HG03280 (cell line): ENCODE measurements around the gene PLCG1.
"Not testable (repeated sequence)": the region's sequence is repeated elsewhere in the genome, so short reads cannot be mapped to it uniquely, and the experiment has no call there.

Experiments used
- ATAC-seq: cut with Tn5 transposase; IDR thresholded peaks from one replicate; pipeline ENCODE4 v1.9.1; 2021; ENCODE audit warnings: mild to moderate bottlenecking, moderate library complexity; ENCODE audit not compliant: unreplicated experiment

Gene PLCG1

DNA sequence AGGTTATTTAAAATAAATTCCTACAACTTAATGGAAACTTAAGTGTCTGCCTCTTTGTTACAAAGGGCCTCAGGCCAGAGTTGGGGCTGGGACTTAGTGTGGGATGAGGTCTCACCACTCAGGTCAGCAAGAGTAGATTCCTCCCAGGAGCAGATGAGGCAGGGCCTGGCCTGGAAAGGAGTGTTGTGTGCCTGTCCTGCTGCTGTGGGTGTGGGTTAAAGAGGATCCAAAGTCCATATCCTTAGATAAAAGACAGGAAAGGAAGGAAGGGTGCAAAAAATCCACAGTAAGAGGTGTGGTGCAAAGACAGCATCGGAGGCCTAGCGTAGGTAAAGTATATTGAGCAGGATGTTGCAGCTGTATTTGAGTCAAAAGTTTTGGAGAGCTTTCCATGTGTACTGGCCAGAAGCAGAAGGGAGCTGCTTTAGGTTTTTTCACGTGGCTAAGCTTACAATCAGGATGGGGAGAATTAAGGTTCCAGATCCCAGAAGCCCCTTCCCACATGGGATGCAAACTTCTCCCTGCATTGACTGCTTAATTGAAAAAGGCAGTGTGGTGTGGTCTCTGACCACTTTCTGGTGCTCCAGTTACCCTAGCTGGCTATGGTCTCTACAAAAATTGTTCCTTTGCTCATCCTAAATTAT lies 12.8 kb upstream of the PLCG1 start:
- ATAC-seq, result no peak

DNA sequence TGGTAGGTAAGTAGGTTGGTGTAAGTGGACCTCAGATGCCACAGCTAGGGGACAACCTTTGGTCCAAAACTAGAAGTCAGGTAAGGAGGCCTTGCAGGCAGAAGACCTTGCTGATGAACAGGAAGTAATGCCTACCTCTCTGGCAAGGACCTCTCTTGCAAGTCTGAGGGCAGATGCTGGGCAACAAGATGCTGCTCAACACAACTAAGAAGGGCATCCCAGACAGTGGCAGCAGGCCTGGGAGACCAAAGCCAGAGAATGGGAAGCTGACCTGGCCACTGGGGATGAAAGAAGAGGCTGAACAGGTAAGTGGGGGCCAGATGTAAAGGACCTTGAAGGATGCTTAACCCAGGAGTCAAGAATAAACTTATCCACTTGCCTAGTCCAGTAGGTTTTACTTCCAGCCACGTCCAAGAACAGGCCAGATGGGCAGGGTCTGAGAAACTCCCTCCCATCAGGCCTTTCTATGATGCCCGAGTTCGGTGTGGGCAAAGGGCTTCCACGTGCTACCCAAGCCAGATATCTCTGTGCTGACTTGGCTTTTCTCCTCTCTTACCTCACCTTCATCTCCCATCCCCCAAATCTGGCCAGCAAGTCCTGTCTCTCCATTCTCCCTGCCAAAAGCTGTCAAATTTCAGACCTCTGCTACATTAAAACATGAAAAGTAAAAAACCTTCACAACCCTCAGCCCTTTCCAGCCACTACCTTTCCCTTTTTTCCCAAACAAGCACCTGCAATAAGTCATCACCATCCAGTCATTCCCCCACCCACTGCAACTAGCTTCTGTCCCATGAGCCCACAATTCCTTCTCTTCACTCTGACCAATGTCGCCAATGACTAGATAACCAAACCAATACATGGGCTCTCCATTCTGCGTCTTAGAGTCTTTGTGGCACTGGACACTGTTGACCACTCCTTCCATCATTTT lies 11.5 kb upstream of the PLCG1 start:
- no peak for ATAC-seq

DNA sequence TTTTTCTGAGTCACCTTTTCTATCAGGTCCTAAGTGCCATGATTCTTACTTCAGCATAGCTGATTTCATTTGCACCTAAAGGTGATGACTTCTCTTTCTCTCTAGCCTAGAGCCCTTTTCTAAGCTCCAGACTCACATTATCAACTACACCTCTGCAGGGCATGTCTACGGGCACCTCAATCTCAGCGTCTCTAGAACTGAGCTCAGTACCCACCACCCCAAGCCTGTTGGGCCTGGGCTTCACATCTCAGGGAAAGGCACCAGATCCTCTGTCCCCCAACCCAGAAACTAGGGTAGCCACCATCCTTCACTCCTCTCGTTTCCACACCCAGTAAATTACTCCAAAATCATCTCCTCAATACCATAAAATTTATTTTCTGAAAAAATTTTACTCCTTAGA lies 10.6 kb upstream of the PLCG1 start:
- no peak for ATAC-seq

DNA sequence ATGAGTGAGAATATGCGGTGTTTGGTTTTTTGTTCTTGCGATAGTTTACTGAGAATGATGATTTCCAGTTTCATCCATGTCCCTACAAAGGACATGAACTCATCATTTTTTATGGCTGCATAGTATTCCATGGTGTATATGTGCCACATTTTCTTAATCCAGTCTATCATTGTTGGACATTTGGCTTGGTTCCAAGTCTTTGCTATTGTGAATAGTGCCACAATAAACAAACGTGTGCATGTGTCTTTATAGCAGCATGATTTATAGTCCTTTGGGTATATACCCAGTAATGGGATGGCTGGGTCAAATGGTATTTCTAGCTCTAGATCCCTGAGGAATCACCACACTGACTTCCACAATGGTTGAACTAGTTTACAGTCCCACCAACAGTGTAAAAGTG lies 9.0 kb upstream of the PLCG1 start:
- not testable (repeated sequence) for ATAC-seq

DNA sequence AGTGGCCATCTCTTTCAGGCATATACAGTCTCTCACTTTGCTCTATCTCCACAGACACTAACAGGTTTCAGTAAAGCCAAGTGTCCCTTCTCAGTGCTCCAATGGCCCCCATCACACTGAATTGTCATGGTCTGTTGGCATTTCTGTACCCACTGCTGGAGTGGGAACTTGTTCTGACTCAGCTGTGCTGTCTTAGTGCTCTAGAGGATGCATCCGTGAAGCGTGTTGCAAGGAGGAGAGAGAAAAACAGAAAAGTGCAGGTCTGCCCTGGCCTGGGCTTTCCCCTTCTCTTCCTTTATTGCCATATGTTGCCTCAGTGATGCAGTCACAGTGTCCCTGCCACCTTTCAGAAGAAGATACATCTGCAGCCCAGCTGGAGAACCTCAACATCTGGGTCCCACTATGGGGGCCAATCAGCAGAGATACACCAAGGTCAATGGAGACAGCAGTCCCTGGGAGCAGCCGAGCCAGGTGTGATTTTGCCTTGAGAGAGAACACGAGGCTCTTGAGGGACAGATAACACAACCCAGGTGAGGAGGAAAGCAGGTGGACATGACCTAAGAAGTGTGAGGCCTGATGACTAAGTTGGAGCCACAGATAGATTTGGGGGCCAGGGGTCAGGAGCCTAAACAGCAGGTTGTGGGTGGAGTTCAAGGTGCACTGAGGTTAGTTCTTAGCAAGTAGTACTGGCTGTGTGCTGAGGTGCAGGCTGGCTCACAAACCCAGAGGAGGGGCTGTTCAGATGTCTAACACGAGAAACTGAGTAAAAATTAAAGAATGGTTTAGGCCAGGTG lies 5.6 kb upstream of the PLCG1 start:
- ATAC-seq, result no peak

DNA sequence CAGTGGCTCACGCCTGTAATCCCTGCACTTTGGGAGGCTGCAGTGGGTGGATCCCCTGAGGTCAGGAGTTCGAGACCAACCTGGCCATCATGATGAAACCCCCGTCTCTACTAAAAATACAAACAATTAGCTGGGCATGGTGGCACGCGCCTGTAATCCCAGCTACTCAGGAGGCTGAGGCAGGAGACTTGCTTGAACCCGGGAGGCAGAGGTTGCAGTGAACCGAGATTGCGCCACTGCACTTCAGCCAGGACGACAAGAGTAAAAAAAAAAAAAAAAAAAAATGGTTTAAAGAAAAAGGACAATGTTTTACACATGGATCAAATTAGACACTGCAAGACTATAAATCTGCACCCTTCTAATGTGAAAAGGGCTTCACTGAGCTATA lies 5.0 kb upstream of the PLCG1 start:
- not testable (repeated sequence) for ATAC-seq

DNA sequence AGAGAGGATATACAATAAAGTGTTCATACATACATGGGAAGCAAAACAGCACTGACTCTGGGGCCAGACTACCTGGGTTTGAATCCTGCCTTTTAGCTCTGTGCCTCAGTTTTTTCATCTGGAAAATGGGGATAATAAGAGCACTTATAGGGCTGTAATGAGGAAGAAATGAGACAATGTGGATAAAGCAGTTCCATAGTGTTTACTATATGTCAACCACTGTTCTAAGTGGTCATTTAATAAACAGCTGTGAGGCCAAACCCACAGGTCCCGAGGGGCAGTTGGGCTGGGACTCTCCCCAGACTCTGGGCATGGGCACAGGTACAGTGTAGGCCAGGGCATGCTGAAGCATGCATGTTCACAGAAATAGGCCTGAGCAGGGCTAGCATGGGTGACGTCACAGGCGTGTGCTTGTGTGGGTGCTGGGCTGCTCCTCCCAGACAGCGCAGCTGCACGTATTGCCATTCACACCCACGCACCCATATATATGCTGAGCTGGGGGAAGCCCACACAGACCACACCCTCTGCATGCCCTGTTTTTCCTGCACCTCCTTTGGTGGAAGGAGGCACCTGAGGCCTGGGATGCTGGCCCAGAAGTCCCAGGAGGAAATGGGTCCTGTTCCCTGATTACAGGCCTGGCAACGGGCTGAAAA lies 3.5 kb upstream of the PLCG1 start:
- peak; percentile 44 for ATAC-seq

DNA sequence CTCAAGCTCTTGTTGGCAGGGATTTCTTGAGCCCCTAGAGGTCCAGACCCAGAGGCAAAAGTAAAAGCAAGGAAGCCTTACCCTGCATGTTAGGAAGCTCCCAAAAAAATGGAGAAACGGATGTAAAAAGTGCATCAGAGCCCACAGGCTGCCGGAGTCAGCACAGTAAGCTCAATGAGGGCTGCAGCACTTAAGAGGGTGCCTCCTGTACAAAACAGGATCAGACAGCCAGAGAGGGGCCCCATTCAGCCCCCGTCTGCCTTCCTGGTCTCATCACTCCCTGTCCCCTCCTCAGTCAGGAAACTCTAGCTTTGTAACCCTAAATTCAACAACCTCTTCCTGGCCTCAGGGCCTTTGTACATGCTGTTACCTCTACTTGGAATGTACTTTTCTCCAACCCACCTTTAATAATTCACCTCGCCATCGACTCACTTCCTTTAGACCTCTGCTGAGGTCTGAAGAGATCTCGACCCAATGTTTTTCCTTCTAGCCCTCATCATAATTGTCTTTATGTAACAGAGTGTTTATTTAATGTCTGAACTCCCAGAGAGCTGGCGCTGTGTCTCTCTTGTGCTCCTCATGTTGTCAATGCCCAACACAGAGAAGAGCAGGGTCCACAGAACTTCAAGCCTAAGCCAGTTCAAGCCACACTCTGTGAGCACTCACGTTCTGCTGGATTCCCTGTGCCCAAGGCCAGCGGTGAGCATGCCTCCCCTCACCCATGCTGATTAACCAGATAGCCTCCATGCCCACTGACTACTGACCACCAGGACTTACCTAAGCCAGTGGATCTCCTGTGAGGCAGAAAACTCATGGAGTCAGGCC lies 2.8 kb upstream of the PLCG1 start:
- no peak for ATAC-seq

DNA sequence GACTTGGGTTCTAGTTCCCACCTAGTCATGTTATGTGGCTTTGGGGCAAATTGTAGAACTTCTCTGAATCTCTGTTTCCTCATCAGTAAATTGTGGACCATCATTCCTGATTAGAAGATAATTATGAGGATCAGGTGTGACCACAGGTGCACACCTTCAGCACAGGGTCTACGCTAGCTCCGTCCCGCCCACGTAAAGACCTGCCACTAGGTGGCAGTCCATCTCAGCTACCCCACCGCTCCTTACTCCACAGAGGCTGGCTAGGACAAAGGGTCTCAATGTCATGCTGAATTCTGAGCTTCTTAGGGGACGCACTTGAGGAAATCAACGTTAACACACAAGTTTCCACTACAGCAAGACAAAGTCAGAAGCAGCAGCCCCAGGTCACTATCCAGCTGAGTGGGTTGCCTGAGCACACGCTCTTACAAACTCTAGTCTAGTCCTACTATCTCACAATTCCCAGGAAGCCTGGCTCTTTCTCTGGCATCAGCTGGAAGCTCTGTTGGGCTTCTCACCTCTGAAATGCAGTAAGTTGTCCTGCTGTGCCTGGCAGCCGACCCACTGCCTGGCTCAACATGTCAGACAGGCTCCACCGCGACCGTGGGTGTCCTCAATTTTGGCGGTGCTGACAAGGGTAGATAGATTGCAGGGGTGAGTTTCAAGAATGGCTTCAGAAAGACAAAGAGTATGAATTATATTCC lies 2.0 kb upstream of the PLCG1 start:
- ATAC-seq, result no peak

DNA sequence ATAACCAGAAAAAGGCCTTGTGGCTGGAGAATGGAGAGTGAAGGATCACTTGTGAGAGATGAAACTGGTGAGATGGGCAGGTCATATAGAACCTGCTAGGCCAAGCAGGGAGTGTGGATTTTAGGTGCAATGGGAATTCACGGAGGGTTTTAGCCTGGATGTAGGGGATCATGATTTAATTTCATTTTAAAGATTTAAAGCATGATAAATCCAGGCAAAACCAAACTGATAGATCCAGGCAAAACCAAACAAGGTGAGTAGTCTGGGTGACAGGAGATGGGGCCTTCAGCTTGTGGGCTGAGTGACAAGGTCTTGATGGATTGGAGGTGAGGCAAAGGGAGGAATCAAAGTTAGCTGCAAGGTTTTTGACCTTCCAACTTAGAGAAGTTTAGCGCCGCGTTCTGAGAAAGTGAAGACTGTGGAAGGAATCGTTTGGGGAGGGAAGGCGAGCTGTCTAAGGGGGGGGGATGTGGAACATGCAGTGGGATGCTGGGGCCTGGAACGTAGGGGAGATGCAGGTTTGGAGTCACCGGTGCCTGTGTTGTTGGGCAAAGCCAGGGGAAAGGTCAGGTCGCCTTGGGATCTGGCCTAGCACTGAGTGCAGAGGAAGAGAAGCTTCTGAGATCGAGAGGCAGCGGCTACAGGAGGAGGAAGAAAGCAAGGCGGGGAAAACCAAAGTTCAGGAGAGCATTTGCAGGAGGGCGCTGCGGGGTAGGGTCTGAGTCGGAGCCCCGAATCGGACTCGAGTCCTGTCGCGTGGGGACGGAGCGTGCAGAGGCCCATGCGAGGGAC lies 1.3 kb upstream of the PLCG1 start:
- no peak for ATAC-seq

DNA sequence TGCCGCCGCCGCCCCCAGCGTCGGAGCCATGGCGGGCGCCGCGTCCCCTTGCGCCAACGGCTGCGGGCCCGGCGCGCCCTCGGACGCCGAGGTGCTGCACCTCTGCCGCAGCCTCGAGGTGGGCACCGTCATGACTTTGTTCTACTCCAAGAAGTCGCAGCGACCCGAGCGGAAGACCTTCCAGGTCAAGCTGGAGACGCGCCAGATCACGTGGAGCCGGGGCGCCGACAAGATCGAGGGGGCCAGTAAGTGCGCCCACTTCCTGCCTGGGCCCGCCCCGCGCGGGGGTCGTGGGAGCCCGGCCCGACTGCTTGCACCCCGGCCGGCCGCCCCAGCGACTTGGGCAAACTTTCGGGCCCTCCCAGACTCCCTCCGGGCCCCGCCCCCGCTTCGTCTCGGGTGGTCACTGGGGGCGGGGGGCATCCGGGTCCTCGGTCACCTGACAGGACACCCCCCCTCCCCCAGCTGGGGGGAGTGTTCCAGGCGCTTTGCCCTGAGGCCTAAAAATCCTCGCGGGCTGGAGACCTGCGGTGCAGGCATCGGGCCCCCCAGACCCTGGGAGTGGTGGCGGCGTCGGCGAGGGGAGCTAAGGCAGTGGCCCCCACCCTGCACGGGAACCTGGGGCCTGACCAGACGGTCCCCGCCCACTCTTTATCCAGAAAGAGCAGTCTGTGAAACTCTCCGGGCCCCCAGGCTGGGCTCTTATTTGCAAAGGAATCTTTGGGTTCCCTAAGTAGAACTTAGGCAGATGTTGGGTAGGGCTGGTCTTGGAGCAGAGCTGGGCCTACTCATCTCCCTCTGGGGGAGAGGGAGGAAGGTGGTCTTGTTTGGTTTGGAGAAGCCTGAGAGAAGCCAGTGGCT lies 501 bp downstream of the PLCG1 start:
- peak; percentile 19 for ATAC-seq

DNA sequence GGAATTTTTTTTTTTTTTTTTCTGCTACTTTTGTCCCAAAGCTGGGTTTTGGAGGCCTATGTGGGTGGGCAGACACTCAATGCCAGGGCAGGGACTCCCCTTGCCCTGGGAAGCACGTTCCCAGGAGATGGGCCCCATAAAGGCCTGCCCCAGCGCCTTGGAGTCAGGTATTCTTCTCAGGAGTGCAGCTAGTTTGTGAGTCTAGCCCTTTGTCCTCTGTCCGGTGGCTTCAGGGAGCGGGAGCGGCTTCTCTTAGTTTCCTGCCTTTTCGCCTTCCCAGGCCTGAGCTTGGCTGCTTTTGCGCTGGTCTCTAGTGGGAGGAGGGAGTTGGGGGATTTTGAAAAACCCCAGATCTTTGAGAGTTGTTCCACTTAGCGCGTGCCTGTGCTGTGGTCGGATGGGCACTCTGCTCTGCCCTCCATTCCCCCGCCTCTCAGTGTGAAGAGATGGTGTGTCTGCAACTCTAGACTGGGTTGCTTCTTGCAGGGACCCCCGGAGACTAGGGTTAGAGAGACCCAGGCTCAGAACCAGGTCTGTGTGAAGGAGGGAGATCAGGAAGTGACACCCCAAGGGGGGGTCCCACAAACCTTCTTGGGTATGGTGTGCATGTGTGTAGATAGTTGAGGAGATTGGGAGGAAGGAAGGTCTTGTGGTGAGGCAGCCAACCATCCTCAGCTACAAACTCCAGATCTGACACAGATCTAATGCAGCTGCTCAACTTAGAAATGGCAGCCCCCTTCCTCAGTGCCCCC lies 1.3 kb downstream of the PLCG1 start:
- no peak for ATAC-seq

DNA sequence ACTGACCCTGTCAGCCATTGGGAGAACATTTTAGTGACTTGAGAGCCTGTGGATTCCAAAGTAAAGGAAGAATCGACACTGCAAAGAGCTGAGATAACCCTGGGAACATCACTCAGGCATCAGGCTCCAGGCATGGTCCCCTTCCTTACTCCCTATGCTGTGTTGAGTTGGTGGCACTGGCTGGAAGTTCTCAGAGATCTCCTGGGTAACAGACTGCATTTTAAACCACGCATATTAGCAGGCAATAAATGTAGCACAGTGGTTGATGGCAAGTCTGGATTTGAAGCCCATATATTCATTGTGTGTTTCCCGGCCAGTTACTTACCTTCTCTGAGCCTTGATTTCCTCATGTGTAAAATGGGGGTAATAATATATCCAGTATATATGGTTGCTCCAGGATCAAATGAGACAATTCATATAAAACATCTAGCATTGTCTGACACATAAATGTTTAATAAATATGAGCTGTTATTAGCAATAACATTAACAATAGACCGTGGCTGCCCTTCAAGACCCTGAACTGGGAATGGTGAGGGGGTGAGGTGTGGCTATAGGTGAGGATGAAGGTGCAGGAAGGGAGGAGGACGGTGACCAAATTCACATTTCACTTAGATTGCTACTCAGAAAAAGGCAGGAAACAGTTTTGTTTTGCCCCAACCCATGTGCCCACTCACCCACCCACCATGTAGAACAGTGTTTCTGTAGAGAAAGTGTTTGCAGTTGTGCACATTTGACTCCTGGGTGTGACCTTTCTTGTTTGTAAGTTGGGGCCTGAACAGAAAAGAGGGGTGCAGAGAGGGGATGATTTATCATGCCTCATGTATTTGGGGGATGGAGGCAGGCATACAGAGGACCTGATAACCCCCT lies 2.1 kb downstream of the PLCG1 start:
- ATAC-seq, result no peak

DNA sequence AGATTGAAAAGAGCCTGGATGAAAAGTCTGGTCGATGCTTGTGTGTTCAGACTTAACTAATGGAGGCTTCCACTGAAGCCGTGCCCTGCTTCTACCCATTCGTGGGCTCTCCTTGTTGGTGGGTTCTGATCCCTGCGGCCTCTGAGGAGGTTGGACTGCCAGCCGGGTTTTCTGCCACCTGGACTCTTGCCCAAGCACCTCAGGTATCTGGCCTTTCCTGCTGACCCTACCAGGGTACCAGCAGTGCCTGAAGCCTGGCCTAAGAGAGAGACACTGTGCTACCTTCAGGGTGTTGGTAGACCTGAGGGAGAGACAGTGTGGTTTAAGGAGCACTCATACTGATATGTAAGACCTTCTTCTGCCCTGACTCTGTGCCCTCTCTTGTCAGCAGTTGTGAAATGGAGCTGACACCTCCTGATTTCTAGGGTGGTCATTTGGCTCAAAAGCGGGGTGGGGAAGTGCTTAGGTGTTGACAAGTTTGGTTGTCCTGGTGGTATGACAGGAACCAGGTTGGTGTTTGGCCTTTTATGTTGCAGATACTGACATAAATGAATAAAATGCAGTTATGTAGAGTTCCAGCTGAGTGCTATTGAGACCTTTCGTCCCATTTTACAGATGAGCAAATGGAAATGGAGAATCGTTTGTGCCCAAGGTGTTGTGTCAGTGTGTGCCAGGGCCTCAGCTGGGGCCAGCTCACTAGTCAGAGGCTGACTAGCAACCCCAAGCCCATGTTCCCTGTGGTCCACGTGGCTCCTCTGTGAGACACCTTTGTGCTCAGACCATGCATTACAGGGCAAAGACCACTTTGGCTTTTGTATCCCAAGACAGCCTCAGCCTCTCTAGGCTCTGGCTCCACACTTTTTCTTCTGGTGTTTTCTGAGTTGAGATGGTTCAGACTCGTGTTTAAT lies 3.1 kb downstream of the PLCG1 start:
- no peak for ATAC-seq

DNA sequence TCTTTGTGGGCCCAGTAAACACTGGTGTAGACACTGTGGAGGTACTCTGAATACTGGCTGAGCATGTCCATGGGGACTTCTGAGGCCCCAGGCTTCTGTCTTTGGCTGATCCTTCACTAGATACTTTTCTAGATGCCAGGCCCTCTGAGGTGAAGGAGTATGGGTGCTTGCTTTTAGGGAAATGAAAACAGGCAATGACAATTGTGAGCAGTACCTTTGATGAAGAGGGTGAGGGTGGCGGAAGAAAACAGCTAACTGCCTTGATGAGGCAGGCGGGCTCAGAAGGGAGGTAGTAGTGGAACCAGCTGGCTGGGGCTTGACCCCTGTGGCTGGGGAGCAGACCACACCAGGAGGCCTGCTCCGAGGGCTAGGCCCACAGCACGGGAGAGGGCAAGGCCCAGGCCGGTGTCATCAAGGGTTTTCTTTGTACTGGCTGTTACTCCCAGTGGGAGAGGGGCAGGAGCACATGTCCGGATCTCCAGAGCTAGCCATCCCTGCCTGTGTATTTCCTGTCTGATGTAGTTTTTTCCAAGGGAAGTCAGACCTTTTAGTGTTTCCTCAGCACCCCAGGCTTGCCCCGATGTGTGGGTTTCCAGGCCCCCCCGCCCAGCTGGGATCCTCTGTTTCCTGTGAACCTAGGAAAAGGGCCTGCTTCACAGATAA lies 3.9 kb downstream of the PLCG1 start:
- ATAC-seq, result no peak
